ENCODE results near the gene PM20D2. TPM values are rescaled to one million over a fixed set of nuclear protein-coding genes. Genes with fewer than 3 reads are reported as not detected.

Gene PM20D2
- total and polyA plus RNA-seq, 2 of the 13 experiments (the other 11 are each of a cell fraction or from before 2014, with no cell fraction given), result 13.3 to 26.3 TPM

- no peak for TF ChIP-seq KDM5A (IDR thresholded peaks at IDR 0.05; ENCODE audit: borderline replicate concordance, low read length)
- TF ChIP-seq LCORL (IDR thresholded peaks at IDR 0.05), result no peak
- TF ChIP-seq LCORL (CRISPR knock-in tag; IDR thresholded peaks at IDR 0.05), result peak; percentile 43; the same call in 1 of the 2 replicates
- peak; percentile 84; the same call in 1 of the 2 replicates for TF ChIP-seq TMF1 (CRISPR knock-in tag; IDR thresholded peaks at IDR 0.05; ENCODE audit: low read depth)
- TF ChIP-seq IKZF5 (CRISPR knock-in tag; IDR thresholded peaks at IDR 0.05), result no peak; the same call in 1 of the 2 replicates
- TF ChIP-seq MXI1 (IDR thresholded peaks at IDR 0.05; ENCODE audit: borderline replicate concordance, low read depth, low read length), result peak; percentile 59; the same call in 1 of the 3 replicates
- TF ChIP-seq ZNF160 (CRISPR knock-in tag; IDR thresholded peaks at IDR 0.05), result peak; percentile 93
- no peak for TF ChIP-seq NFRKB (IDR thresholded peaks at IDR 0.05)
- TF ChIP-seq KDM3A (CRISPR knock-in tag; IDR thresholded peaks at IDR 0.05; ENCODE audit: low read depth), result no peak; the same call in 1 of the 2 replicates
- TF ChIP-seq ZNF441 (CRISPR knock-in tag; IDR thresholded peaks at IDR 0.05; ENCODE audit: borderline replicate concordance), result peak; percentile 16; the same call in 1 of the 2 replicates
- peak; percentile 60 for TF ChIP-seq RFXAP (CRISPR knock-in tag; IDR thresholded peaks at IDR 0.05; ENCODE audit: borderline replicate concordance)
- TF ChIP-seq CENPT (CRISPR knock-in tag; IDR thresholded peaks at IDR 0.05; ENCODE audit: low read depth), result peak; percentile 86; the same call in 1 of the 2 replicates
- peak; percentile 80; the same call in 1 of the 2 replicates for TF ChIP-seq IRF9 (CRISPR knock-in tag; IDR thresholded peaks at IDR 0.05; ENCODE audit: borderline replicate concordance)
- no peak for TF ChIP-seq NBN (conservative IDR thresholded peaks at IDR 0.05)
- no peak for TF ChIP-seq TCF12 (IDR thresholded peaks at IDR 0.05)
- TF ChIP-seq TCF12 (CRISPR knock-in tag; IDR thresholded peaks at IDR 0.05), result no peak; the same call in none of the 2 replicates
- TF ChIP-seq POLR2G (IDR thresholded peaks at IDR 0.05; ENCODE audit: low read depth, low read length), result peak; percentile 88
- peak; percentile 95 for TF ChIP-seq ZNF563 (CRISPR knock-in tag; IDR thresholded peaks at IDR 0.05)
- peak; percentile 83 for TF ChIP-seq DMAP1 (CRISPR knock-in tag; IDR thresholded peaks at IDR 0.05)
- TF ChIP-seq ZNF879 (CRISPR knock-in tag; IDR thresholded peaks at IDR 0.05), result peak; percentile 95; the same call in 1 of the 2 replicates
- no peak for TF ChIP-seq STAT6 (CRISPR knock-in tag; IDR thresholded peaks at IDR 0.05; ENCODE audit: borderline replicate concordance)
- TF ChIP-seq, protein P1, sequence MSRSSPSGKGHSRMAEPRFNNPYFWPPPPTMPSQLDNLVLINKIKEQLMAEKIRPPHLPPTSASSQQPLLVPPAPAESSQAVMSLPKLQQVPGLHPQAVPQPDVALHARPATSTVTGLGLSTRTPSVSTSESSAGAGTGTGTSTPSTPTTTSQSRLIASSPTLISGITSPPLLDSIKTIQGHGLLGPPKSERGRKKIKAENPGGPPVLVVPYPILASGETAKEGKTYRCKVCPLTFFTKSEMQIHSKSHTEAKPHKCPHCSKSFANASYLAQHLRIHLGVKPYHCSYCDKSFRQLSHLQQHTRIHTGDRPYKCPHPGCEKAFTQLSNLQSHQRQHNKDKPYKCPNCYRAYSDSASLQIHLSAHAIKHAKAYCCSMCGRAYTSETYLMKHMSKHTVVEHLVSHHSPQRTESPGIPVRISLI (CRISPR knock-in tag; IDR thresholded peaks at IDR 0.05; ENCODE audit: borderline replicate concordance), result no peak
Observed at GRCh38 chr6:89145956-89146717, at the start of gene PM20D2 (continued).

All from HepG2 (cell line).